Uterus (tissue), 2 donors: ENCODE data around the gene C9orf72.

Experiments used
- CTCF ChIP-seq, 4 experiments: fragments of 200-600 bp in 2 of 4; fragments of 450-650 bp in 2 of 4; sonication (generic) in 2 of 4; IDR thresholded peaks; one replicate each; pipeline ENCODE4 v1.5.1; 2016 to 2019; ENCODE audit warnings: antibody characterized with exemption in 4 of 4, mild to moderate bottlenecking in 2 of 4, moderate library complexity in 1 of 4
- POLR2A ChIP-seq, 2 donors: fragments of 450-650 bp; IDR thresholded peaks; one replicate each; pipeline ENCODE4 v1.6.1; 2016; ENCODE audit warnings: antibody characterized with exemption in 2 of 2, mild to moderate bottlenecking in 1 of 2, moderate library complexity in 1 of 2

GRCh38 chr9:27541740-27542139, 31.5 kb downstream of the C9orf72 start:
- TF ChIP-seq CTCF (IDR thresholded peaks at IDR 0.05): no peak
- TF ChIP-seq POLR2A (IDR thresholded peaks at IDR 0.05): no peak
